GM21619 (cell line): Measurements from ENCODE around the gene TEX14.
"Not testable (repeated sequence)": the region's sequence is repeated elsewhere in the genome, so short reads cannot be mapped to it uniquely, and the experiment has no call there.

Source experiments
- ATAC-seq: cut with Tn5 transposase; IDR thresholded peaks from one replicate; pipeline ENCODE4 v1.9.1; 2021; ENCODE audit not compliant: unreplicated experiment

The TEX14 gene

DNA sequence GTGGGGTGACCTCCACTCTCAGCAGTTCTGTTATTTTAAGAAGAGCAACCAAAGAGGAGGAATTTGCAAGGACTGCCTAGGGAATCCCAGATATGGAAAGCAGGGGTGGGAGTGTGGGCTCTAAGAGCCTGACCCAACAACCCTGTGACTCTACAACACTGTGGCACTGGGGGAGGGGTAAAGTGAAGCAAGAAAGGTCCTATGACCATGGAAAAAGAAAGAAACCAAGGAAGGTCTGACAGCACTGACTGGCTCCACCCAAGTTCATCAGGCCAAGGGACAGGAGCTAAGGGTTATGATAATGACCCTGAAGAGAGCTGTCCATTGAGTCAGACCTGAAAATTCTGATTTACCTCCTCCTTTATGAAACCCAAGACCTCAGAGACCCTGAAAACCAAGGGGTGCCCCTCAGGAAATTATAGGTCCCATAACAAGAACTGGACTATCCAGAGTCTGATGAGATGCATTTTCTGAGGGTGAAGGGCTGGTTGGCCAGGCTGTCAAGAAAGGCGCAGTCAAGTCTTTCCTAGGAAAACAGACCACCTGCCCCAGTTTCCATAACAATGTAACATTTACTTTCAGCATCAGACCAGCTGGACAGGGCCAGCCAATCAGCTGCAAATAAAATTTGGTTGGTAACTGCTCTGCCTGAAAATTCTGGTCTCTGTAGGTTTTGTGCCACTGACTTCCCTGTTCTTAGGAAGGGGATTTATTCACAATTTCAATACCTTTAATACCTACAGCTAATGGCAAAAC, 123.6 kb downstream of the TEX14 start:
- ATAC-seq: no peak

- no peak for ATAC-seq
Measured at GRCh38 chr17:58565389-58566311, 126.2 kb downstream of the TEX14 start.

GRCh38 chr17:58564971-58565370, 126.9 kb downstream of the TEX14 start:
- ATAC-seq: no peak

DNA sequence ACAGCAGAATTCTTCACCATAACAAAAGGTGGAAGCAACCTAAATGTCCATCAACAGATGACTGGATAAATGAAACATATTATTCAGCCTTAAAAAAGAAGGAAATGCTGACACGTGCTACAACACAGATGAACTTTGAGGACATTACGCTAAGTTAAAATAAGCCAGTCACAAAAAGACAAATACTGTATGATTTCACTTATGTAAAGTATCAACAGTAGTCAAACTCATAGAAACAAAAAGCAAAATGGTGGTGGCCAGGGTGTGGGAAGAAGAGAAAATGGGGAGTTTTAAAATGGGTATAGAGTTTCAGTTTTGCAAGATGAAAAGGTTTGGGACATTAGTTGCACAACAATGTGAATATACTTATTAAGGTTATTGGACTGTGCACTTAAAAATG, 127.6 kb downstream of the TEX14 start:
- ATAC-seq: no peak

- no peak for ATAC-seq
Measured at GRCh38 chr17:58560511-58560910, 131.3 kb downstream of the TEX14 start.

DNA sequence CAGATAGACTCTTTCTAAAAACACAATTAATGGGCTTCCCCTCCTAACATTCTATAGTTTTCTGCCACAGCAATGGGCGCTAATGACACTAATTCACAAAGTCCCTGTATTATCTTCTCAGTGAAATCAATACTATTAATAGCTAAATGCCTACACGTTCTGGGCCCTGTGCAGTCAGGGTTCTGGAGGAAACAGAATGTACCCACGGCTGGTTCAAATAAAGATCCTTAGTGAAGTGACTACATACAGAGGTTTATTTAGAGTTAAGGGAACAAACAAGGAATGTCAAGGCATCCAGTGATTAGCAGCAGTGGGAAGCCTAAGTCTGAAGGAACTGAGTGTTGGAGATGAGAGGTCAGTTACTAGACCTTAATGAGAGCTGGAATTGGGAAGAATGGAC, 133.9 kb downstream of the TEX14 start:
- ATAC-seq: no peak

DNA sequence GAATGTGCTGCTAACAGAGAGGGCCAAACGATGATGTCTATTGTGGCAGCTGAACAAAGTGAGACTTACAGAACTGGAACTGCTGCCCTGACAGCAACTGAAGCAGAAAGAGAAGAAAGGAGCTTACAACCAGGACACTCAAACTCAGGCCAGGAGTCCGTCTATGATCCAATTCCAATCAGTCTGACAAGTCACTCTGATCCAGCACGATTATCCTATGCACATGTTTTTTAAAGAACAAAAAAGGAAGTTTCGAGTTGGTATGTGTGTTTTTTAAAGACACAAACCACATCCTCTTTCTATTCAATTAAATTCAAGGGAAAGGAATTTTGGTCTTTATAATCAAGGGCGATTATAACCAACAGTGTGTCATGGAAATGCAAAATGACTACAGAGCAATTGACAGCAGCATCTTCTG, 135.0 kb downstream of the TEX14 start:
- no peak for ATAC-seq

GRCh38 chr17:58555109-58555508, 136.7 kb downstream of the TEX14 start:
- not testable (repeated sequence) for ATAC-seq

DNA sequence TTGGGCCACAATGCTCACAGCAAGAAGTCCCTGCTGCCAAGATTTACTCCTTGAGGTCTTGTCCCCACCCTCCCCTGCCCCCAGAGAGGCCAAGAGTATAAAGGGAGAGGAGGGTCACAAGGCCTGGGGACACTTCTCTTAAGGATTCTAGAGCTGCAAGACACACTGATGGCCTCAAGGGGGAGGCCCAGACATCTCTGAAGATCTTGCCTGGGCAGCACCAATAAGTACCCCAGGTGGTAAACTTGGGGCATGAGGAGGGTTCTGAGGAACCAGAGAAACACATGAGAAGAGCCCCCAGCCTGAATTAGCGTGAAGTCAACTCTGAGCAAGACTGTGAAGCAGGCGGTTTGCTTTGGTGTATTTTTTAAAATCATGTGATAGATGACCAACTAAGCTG, 150.6 kb downstream of the TEX14 start:
- no peak for ATAC-seq

DNA sequence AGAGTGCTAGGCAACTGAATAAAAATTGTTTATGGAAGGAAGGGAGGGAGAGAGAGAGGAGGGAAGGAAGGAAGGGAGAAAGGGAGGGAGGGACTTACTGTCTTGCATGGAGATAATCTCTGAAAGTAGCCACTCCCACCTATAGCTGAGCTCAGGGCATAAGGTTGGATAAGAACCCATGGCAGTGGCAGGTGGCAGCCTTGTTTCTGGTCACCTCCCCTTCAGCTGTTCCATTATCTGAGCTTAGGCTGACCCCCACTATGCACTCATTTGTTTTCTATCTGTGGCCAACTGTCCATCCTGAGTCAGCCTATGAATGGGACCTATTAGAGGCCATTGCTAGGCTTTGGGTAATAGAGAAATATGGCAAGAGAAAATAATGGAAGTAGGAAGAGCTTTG, 152.1 kb downstream of the TEX14 start:
- no peak for ATAC-seq

DNA sequence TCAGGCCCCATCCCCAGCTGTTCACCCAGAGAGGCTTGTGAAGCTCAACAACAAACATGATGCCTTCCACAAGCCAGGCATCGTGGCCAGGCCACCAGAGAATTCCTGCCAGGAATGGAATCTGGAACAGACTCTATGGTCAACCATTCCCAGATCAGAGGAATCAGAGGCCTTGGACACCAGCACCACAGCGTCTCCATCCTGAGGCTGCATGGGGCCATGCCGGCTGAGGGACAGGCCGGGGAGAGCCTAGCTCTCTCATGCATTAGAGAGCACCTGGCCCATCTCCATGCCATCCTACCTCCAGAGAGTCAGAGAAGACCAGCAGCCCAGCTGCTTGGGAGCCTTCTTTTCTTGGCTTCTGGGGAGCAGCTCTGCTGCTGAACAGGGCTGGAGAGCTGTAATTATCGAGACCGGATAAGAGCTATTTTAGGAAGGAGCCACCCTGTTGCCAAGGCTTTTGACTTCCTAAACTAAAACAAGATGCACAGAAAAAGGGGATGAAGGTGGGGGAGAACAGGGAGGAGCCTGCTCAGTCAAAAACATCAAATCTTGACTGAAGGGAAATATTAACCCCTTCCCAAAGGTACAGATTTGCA, 152.9 kb downstream of the TEX14 start:
- no peak for ATAC-seq

- no peak for ATAC-seq
Measured at GRCh38 chr17:58537266-58537665, 154.6 kb downstream of the TEX14 start.

- no peak for ATAC-seq
Measured at GRCh38 chr17:58536542-58536941, 155.3 kb downstream of the TEX14 start.

- ATAC-seq: no peak
Measured at GRCh38 chr17:58535431-58535830, 156.4 kb downstream of the TEX14 start.

GRCh38 chr17:58534901-58535421, 156.9 kb downstream of the TEX14 start:
- ATAC-seq: no peak

GRCh38 chr17:58534331-58534730, 157.5 kb downstream of the TEX14 start:
- no peak for ATAC-seq

- ATAC-seq: no peak
Measured at GRCh38 chr17:58533616-58534188, 158.1 kb downstream of the TEX14 start.

DNA sequence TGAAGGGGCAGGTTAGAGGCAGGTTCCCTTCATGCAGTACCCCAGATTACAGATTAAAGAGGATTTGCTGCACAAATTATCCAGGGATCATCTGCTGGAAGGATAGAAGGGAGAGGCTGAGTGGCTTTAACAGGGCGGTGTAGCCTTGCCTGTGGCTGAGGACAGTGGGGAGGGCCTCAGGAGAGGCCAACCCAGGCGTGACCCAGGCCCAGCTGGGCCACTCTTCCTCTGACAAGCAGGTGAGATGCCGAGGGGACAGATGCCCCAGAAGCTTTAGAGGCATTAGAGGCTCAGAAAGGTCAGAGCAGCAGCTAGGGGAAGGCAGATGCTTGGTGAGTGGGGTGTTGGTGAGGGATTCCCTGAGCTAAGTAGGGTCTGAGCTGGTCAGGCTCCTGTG, 159.3 kb downstream of the TEX14 start:
- ATAC-seq: no peak

- ATAC-seq: no peak
Measured at GRCh38 chr17:58531661-58532554, 159.9 kb downstream of the TEX14 start.

DNA sequence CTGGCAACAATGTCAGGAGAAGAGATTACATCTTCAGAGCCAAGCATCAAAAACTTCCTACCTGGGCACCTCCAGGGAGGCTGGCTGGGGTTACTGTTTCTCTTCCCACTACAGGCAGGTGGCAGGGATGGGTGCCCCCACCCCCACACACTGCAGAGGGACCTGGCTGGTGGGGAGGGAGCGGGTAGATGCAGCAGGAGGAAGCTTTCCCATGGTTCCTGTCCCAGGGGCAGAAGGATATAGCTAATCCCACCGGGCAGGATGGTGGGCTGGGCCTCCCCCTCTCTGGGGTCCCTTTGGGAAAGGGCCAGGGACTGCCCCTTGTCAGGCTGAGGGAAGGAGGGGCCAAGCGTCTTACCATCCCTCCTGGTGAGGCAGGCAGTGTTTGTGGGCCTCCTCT, 160.7 kb downstream of the TEX14 start:
- no peak for ATAC-seq
